ENCODE measurements around the gene FGD4.
"Not testable (repeated sequence)": the region's sequence is repeated elsewhere in the genome, so short reads cannot be mapped to it uniquely, and the experiment has no call there.

Gene FGD4

DNA sequence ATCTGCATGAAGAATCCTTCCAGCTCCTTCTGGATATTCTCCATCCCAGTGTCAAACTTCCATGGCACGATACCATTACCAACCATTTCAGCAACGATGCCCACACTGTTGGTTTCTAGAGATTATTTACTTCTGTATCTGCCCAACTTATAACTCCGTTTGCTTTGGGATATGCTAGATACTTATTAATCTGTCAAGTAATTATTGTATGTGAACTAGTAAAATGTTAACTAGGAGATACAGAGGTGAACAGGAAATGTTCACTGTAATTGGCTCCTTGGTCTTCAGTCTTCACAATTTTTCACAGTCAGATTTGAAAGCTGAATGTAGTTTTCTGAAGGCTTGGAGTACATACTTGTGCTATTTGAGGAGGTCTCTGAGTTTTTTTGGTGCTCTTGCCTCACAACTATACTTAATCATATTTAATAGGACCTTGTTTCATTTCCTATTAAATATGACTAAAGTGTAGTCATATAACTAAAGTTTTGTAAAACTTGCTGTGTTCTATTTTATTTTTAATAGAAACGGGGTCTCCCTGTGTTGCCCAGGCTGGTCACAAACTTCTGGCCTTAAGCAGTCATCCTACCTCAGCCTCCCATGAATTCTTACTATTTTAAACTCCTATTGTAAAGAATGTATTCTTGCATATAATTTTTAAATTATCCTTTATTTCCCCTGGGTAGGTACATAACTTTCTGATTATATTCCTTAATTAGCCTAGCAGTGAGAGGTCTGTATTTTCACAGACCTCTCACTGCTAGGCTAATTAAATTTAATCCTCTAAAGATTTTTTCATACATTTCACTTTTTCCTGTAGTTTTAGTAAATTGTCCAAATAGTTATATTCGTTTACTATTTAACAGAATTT lies 79.7 kb downstream of the FGD4 start:
- no peak for DNase-seq (ENCODE audit: low read depth)
- H3K4me3 ChIP-seq (ENCODE audit: low read depth, low read length) = no peak overlapping the region

DNA sequence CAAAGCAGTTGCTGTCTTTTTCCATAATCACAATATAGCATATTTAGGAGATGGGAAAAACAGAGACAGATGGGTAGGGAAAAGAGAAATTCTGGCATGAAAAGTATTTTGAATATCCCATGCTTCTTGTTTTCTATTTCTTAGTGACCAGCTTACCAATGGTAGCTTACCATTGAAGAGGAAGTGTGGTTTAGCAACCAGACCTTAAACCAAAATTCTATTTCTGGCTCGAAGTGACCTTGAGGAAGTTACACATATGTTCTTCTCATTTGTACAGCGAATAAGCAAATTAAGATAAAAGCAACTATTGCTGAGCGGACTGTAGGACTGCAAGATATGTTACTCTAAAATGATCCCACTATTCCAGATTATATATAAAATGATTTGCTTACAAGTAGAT lies 82.9 kb downstream of the FGD4 start:
- DNase-seq (ENCODE audit: low read depth) = no peak
- no peak overlapping the region for H3K4me3 ChIP-seq (ENCODE audit: low read depth, low read length)

DNA sequence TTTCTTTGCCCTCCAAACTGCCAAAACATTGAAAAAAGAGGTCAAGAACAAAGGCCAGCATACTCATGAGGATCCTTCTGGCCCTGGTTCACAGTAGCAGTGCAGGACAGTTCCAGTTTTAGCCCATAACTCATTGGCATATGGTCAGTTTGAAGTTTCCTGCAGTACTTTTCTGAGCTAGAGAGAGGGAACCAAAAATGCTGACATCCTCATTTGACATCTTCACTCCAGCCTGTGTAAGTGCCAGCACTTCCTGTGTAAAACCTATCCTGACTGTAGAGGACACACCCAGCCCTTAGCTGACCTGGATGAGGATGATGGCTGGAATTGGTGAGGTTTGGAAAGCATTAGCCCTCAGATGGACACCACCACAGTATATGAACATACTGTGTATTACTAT lies 84.1 kb downstream of the FGD4 start:
- no peak overlapping the region for H3K4me3 ChIP-seq (ENCODE audit: low read depth, low read length)
- no peak for DNase-seq (ENCODE audit: low read depth)

DNA sequence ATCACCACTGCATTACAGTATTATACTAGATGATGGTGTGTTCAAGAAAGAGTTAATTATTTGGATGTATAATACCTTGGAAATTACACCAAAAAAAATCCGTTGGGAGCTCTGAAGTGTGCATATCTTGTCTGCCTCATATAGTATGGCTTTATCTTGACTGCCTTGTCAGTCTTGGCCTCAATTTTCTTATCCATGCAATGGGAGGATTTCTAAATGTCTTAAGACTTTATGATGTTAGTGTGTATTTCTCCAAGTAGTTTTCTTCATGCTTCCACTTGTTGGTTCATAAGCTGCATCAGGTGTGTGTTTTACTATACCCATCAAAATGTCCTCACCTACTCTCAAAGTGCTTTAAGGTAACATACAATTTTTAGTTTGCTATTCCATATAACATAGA lies 84.6 kb downstream of the FGD4 start:
- no peak overlapping the region for H3K4me3 ChIP-seq (ENCODE audit: low read depth, low read length)
- no peak for DNase-seq (ENCODE audit: low read depth)

DNA sequence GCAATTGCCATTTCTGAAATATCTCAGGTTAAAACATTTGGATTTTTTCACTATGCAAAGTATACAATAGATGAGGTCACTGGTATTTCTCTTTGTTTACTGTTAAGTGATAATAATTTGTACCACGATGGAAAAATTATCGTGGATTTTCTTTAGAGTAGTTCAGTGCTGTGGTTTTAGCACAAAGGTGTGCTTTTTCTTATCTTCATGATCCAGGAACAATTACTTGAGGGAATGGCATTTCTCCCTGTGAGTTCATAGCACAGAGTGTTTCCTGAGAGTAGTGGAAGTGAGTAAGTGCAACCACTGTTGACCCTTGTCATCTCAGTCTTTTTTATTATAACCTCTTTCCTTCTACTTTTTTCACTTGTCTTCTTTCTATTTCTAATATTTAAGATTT lies 86.8 kb downstream of the FGD4 start:
- no peak overlapping the region for H3K4me3 ChIP-seq (ENCODE audit: low read depth, low read length)
- DNase-seq (ENCODE audit: low read depth) = no peak

DNA sequence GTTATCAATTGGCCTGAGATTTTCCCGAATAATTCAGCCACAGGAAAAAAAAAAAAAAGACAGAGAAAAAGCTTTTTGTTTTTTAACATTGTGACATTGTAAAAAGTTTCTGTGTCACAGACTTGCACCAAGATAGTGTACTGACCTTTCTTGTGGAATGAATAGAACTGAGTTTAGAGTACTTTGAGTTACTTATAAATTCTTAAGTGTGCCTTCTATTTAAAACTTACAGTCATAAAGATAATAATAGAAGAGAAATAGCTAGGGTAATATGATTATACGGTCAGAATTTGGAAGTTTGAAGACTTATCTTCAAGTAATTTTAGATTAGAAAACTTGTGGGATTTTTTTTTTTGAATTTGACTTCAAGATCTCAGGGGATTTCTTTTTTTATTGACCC lies 88.8 kb downstream of the FGD4 start:
- no peak overlapping the region for H3K4me3 ChIP-seq (ENCODE audit: low read depth, low read length)
- DNase-seq (ENCODE audit: low read depth) = no peak

DNA sequence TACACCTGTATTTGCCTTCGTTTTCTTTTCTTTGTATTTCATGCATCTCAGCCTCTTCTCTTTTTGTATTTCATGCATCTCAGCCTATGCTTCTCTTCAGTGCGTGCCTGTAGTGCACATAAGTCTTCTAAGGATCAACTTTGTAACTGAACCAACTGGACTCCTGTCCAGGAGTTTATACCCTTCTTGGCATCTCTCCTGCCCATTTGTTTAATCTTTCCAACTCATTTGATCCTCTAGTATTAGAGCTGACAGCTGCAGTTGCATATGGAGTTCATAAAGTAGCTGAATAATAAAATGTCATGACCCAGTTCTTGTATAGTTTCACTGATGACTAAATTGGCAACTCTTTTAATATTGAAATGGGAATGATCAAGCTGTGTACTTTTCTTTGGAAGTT lies 89.7 kb downstream of the FGD4 start:
- DNase-seq (ENCODE audit: low read depth) = no peak

DNA sequence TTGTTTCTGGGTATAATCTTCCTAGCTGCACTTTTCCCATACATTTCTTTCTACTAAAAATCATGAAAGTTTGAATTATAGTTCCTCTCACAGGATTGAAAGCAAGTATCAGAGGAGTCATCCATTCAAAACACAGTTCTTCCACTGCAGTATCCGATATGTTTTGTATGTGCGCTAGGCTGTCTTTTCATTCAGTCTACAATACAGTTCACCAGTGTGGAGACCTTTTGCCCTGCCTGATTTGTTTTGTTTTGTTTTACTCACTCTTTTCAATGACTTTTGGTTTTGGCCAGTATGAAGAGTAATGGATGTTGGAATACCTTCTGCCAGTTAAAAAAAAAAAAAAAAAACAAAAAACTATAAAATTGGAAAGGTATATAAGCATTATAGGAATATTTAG lies 91.4 kb downstream of the FGD4 start:
- no peak for DNase-seq (ENCODE audit: low read depth)
- H3K4me3 ChIP-seq (ENCODE audit: low read depth, low read length) = no peak overlapping the region

More for the DNA sequence above, 89.7 kb downstream of the FGD4 start:
- no peak overlapping the region for H3K4me3 ChIP-seq (ENCODE audit: low read depth, low read length)

DNA sequence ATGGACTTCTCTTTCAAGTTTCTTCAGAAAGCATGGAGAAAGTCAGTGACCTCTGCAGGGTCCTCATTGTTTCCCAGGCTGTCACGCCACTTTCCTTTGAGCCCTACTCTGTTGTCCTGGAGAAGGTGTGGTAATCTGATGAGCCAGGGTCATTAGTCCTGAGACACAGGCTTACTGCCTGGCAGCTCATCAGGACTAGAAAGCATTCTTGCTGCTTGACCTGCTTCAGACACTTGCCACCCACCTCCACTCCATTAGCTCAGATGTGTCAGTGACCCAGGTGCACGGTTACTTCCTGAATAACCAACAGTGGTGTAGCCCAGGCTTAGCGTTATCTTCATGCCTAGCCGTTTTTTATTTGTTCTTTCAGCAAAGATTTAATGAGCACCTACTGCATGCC lies 93.9 kb downstream of the FGD4 start:
- no peak for DNase-seq (ENCODE audit: low read depth)
- H3K4me3 ChIP-seq (ENCODE audit: low read depth, low read length) = no peak overlapping the region

DNA sequence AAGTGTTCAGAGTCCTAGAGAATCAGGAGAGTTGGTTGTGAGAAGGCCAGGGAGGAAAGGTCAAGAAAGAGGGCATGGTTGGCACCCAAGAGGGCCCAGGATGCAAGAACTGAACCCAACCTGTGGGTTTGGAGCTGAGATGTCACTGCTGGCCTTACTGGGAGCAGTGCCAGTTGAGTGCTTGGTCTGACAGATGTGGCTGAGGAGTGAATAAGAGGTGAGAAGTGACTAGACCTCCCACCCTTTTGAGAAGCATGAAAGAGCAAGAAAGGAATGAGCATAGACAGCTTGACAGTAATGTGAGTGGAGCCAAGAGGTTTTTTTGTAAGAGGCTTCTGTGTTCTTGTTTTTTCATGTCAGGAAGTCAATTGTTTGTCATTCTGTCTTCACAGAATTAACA lies 95.3 kb downstream of the FGD4 start:
- no peak for DNase-seq (ENCODE audit: low read depth)
- H3K4me3 ChIP-seq (ENCODE audit: low read depth, low read length) = no peak overlapping the region

DNA sequence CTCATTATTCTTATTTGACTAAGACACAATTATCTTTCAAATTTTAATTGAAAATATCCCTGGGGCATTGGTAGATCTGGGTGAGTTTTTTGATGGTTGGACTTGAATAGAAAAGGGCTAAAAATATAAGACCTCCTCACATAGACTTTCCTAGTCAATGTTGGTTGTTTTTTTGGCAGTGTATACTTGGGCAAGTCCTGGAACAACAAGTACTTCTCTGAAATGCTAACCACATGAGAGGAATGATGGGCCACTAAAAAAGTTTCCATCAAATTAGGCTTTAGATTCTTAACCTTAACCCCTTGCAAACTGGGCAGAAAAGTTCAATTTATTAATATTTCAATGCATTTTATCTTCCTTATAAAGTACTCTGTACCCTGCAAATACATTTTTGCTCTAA lies 97.6 kb downstream of the FGD4 start:
- no peak for DNase-seq (ENCODE audit: low read depth)
- no peak overlapping the region for H3K4me3 ChIP-seq (ENCODE audit: low read depth, low read length)

DNA sequence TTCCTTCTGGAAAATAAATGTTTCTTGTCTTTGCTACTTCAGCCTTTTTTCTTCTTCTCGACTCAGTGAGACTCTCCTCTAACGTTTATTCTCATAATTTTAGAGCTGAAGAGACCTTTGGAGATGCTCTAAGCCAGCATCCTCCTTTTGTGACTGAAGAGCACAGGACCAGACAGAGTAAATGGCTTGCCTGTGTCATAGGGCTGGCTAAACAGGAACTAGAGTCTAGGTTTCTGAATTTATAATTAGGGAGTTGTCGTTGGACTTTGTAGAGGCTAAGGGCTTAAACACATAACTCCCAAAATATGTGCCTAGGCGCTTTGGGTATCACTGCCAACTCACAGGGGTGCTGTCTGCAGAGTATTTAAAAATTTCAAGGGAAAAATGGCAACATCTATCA lies 98.5 kb downstream of the FGD4 start:
- no peak for DNase-seq (ENCODE audit: low read depth)
- no peak overlapping the region for H3K4me3 ChIP-seq (ENCODE audit: low read depth, low read length)

DNA sequence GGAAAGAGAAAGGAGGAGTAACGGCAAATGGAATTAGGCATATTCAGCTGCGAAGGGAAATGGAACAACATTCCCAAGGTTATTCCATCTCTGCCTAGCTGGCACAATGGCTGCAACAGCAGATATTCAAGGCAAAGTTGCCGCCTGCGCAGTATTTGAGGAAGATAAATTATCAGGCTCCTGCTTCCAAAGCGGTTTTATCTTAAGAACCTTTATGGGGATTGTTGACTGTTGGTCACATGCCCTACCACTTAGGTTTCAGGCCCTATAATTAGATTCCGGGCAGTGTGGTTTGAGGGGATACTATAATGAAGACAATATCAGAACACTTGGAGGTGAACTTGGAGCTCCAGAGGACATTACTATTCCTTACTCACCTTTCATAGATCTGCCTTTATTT lies 99.7 kb downstream of the FGD4 start:
- no peak for DNase-seq (ENCODE audit: low read depth)
- H3K4me3 ChIP-seq (ENCODE audit: low read depth, low read length) = no peak overlapping the region

DNA sequence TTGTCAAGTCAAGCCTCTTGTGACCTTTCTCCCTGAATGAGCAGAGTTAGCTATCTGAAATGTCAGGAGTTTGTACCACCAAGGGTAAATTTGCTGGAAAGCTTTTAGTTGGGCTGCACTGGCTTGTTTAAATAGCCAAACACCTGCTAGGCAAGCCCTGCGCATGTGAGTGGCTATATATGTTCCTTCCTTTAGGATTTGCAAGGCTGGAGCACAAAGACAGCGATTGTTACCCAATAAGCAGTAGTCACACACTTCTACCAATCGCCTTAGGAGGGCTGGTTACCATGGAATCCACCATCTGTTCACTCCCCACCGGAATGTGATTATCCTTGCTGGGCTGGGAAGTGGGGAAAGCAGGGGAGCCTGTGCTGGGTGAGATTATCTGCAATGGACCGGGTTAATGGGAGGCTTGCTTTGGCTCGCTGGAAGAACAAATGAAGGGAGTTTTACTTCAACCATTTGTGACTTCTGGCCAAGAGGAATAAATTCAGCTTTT lies 102.5 kb downstream of the FGD4 start:
- DNase-seq (ENCODE audit: low read depth) = peak; percentile 47
- peak overlapping the region; percentile 30 for H3K4me3 ChIP-seq (ENCODE audit: low read depth, low read length)

DNA sequence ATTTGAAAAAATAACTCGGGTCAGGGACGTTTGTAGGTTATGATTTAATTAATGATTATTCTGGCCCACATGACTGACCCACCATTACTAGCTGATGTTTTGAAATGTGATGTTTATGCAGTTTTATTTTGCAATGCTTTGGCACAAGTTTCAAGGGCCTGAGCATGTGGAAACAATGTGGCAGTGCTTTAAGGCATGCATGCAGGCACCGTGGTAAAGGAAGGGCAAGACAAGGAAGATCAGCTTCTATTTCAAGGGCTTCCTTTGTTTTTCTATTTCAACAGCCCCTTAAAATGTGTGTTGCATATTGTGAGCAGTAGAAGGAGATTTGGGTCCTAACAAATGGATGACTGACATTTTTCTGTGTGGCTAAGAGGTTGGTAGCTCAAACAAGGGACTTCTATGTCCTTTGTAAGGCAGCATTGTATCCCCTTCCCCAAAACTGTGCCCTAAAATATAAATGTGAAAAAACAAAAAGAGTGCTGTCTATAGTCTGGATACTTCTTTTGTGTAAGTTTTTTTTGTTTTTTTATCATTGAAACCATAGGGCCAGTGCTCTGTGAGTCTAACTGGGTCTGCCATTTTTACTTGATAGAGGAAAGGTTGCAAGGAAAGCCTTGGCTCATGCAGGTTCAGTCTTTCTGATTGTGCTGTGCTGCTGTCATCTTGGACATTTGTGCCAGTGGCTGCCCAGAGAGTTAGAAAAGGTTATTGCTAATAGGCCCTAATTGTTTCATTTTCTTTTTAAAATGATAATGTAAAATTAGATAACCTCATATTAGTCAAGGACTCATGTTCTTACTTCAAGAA lies 103.5 kb downstream of the FGD4 start:
- DNase-seq (ENCODE audit: low read depth) = peak; percentile 57
- H3K4me3 ChIP-seq (ENCODE audit: low read depth, low read length) = peak overlapping the region; percentile 30

DNA sequence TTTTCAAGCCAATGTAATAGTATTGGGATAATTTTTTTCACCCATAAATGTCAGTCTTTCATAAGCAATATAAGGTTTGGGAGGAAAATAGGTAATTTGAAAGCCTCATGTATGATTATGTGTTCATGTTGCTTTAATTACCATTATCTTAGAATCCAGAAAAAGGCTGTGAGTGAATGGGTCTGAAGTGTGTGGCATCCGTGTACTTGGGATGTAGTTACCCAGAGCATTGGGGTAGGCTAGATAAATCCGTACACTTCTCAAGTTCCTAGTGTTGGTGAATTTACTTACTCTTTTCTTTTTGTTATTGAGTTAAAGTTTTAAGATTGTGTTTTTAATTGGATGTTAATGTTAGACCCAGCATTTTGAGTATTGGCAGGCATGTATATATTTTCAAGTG lies 104.4 kb downstream of the FGD4 start:
- H3K4me3 ChIP-seq (ENCODE audit: low read depth, low read length) = no peak overlapping the region
- no peak for DNase-seq (ENCODE audit: low read depth)

DNA sequence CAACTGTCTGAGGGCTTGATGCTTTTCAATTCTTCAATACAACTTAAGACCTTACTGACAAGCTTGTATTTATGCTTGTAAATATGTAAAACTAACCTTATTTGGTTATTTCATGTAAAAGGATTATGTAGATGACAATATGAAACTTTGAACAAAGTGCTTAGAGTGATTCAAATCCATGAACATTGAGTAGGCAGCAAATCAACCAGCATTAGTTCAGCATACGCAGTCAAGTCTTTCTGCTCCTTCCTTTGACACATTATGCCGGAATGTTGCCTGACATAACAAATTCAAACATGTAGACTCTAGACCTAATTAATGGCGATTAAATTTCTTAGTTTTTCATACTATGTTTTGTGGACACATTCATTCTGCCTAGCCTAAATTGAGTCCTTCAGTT lies 105.2 kb downstream of the FGD4 start:
- no peak for DNase-seq (ENCODE audit: low read depth)
- H3K4me3 ChIP-seq (ENCODE audit: low read depth, low read length) = no peak overlapping the region

DNA sequence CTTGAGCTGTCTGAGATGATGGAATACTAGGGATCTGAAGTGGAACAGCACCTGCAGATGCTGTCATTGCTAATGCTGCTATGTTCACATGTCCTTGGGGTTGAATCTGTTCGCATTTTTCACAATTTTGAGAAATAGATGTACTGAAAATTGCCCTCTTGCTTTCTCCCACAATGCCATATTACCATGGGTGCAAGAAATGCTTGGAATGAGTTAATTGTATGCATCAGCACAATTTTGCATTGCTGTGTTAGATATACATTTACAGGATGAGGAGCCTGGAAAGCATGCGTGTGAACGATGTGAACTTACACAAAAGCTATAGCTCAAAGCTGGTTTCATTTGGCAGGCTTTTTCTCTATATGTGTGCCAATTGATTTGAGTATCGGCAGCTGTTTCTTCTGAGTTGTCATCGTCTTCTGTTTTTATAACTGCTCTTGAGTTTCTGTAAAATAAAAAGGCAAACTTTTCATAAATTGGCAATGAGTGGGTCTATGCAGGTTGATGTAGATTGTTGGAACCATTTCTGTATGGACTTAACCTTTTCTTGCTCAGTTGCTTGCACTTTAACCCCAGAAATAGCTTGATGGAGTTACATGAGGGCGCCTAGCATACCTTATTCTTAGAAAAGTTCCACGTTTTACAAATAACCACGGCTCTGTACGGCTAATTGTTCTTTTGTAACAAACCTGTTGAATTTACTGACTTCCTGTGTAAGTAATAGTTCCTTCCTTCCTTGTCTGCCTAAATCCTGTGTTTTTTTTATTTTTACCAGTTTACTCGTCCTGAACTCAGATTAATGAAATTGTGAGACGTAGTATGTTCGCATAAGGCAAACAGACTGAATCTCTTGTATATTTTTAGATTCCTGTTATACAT lies 105.9 kb downstream of the FGD4 start:
- no peak for DNase-seq (ENCODE audit: low read depth)
- no peak overlapping the region for H3K4me3 ChIP-seq (ENCODE audit: low read depth, low read length)

DNA sequence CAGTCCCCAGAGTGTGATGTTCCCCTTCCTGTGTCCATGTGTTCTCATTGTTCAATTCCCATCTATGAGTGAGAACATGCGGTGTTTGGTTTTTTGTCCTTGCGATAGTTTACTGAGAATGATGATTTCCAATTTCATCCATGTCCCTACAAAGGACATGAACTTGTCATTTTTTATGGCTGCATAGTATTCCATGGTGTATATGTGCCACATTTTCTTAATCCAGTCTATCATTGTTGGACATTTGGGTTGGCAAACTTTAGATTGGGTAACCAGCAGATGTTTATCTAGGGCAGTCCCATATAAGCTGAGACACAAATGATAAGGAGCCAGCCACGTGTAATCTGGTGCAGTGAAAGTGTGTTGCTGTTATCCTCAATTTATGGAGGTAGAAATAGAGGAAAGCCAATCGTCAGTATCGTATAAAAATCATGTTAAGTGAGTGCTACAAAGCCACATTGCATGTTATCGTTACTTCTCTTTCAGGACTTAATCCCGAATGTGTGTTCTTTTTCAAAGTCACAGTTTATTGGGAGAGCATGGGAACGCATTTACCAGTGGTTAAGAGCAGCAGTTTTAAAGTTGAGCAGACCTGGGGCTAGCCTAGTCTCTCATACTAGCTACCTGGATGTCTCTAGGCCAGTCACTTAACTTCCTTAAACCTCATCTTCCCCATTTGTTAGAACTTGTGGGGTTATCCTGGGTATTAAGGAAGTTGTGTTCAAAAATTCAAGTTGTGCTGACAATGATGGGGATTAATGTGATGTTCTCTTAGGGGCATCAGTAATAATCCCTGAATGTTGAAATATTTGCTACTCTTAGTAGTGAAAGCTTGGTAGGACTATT lies 108.0 kb downstream of the FGD4 start:
- DNase-seq (ENCODE audit: low read depth); H3K4me3 ChIP-seq (ENCODE audit: low read depth, low read length): not testable (repeated sequence)

All from skeletal muscle cell (primary cell).